ENCODE measurements around the gene GPC6.
A peak's percentile ranks its signal among the peaks of the same experiment; 100 is the strongest.
"Not testable (repeated sequence)": the region's sequence is repeated elsewhere in the genome, so short reads cannot be mapped to it uniquely, and the experiment has no call there.

The GPC6 gene

DNA sequence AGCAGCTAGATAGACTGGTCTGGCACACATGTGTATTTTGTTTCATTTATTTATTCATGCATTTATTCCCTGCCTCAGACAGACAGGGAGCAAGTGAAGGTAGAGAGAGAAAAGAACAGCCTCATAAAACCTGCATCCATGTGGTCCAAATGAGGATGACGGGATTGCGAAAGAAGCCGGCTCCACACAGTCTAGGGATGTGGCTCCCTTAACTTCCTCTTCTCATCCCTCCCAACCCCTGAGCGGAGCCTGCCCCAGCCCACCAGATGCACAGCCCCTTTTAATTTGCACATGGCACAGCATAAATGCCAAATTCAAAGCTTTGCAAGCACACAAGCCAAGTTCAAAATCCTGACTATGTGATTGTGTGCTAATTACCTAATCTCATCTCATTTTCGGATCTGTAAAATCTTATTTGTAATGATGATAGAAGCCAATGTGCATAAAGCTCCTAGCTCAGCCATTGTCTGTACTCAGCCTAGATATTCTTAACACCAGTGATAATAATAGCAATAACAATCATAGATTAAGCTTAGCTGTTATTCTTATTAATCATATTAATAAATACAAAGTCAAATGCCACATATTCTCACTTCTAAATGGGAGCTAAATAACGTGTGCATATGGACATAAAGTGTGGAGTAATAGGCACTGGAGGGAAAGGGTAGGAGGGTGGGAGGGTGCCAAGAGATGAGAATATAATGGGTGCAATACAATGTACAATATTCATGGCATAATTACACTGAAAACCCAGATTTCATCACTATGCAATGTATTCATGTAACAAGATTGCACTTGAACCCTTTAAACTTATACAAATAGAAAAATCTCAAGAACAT is 1096.5 kb downstream of the GPC6 start:
- peak; percentile 6 for DNase-seq

DNA sequence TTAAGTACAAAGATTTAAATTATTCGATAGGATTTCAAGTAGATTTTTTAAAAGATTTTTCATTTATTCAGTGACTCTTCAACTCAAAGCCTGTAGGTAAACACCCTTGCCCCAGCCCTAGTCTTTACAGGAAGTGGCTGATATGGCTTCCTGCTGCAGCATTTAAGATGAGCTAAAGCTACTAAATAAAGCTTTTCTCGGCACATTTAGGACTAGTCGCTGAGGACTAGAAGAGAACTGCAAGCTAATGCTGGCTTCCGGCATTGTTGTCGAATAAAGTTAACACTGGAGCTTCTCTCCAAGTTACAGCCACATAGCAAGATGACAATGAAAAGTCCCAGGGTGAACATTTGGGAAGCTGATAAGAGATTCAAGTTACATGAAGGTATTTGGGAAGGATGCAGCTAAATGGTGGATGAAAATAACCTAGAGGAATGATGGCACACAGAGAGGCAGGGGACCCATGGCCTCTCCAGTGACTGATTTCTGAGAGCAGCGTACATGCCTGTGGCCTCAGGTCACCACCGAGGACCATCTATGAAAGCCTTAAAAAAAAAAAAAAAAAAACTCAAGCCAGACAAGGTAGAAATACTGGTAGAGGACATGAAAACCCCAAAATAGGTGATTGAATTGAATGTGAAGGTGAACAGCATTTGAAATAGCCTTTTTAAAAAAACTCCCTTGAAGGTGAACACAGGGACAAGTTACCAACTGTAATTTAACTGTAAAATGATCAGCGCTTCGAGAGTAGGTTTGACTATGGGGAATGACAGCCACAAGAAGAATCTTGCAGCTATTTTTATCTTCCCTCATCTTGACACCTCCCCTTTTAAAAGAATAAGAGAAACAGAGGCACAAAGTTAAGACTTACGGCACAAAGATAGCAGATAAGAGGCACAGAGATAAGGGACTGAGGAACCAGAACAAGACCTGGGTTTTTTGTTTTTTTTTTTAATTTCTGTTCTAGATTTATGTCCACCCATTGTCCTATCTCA is 1097.5 kb downstream of the GPC6 start:
- DNase-seq, result no peak

DNA sequence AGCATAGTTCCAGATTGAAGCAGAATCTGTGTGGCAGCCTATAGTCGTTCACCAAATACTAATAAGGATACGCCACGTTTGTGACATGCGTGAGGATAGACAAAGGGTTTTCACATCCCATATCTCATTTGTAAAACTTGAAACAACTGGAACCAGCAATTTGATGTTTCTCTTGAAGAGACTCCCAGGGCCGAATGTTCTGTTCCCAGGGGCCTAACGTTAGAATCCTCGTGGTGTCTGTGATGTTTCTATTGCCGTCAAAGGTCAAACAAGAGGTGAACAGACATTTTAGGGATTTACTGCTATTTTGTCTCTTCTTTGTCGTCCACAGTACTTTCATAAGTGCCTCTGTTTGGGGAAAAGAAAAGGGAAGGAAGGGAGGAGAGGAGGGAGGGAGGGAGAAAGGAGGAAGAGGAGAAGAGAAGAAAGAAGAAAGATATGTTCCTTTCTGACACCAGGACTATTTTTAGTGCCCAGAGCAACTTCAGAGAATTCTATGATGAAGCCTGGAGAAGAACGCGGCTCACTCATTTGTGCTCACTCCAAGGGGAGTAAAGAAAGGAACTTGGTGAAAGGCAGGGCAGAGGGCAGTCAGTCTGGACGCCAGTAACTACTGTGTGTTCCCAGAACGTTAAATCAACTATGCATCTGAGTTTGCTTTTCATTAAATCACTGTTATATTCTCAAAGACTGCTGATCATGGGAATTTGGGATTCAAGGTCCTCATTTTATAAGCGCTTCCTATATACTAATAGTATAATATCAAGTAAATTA is 1098.3 kb downstream of the GPC6 start:
- DNase-seq, result no peak

DNA sequence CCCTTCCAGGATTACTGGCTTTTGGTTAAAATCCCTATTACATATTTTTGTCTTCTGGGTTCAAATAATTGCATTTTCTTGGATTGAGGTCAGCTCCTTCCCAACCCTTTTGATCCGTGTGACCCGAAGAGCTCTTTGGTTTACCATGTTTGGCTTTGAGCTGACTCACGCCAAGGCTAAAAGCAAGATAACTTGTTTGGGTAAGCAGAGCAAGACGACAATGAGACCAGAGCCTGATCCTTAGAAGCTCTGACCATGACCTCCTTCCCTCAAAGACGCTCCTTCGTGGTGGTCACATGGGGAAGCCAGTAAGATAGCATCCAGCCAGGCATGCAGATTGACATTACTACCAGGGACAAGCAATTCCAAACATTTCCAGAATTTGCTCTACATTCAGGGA is 1099.0 kb downstream of the GPC6 start:
- DNase-seq, result no peak

DNA sequence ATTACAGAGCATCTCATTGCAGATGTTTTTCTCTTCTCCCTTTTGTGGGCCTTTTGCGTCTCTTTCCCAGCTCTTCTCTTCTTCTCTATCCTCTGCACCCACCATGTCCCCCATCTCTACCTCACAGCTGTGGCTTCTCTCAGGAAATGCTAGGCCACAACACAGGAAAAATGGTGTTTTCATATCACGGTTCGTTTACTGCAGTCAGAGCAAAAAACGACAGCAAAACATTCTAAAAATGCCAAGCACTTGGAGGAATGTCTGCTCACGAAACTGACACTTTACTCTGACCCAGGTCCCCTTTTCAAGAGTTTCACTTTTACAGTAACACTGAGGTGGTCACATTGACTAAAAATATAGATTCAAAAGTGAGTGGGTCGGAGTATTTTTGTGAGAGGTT is 1100.7 kb downstream of the GPC6 start:
- DNase-seq, result no peak

DNA sequence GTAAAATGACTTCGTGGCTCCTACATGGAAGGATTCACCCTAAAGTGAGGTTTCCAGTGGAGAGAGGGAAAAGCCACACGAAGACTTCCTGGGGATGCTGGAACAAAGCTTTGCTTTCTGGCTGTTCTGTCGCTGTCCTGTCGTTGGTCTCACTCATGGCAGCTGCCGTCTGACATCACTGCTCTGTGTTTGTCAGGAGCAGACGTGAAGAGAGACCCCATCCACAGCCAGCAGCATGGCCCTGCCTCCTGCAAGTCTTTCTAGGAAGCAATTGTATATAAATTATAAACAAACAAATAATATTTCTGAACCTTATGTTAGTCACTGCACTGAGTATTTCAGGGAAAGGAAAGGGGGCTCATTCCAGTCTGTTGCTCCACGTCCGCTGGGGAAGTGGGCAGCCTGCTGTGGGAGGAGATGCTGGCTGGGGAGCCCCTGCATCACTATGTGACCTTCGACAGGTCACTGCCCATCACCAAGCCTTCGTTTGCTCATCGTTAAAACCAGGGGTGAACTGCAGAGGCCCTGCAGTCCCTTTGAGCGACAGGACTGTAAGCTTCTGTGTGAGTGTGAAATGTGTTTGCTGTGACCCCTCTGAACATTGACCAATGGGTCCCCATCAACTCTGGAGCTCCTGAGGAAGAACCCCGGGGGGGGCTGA is 1101.9 kb downstream of the GPC6 start:
- no peak for DNase-seq

DNA sequence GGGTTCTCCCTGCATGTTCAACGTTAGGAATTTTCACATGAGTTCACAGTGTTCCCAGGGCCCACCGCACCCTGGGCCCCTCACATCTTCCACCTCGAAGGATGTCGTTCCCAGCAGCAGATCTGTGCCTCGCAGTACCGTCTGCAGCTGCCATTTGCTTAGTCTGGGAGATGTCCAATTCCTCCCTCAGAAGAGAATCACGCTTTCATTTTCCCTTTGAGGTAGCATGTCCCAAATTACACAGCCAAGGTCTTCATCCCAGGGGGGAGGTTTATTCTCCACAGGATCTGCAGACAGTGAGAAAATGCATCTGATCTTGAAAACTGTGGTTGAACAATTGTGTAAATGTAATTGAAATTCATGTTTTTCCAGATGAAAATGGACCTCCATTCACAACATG is 1102.7 kb downstream of the GPC6 start:
- no peak for DNase-seq

DNA sequence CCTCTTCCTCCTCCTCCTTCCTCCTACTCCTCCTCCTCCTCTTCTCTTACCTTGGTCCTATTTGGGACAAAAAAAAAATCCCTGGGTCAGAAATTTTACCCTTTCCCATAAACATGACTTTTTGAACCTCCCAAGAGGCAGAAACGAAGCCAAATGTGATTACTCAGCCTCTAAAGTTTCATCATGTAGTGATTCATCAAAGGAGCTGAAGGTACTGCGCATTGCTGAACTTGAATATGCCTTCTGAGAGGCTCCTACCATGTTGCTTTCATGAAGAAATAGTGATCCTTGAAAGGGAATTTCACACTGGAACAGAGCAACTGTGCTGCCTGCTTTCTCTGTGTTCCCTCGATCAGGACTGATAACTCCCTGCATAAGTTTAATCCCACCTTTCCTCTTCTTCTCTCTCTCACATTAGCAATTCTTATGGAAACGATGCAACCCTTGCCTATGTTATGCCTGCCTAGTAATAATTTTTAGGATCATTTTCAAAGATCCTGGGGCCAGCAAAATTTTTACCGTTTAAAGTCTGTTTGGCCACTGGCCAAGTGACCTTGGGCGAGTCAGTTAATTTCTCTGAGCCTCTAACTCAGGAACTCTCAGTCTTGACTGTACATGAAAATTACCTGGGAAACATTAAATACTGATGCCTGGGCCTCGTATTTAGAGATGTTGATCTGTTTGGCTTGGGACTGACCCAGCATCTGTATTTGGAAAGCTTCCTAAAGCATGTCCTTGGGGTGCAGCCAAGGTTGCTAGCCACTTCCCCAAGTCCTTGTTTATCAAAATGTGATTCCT is 1103.3 kb downstream of the GPC6 start:
- no peak for DNase-seq

DNA sequence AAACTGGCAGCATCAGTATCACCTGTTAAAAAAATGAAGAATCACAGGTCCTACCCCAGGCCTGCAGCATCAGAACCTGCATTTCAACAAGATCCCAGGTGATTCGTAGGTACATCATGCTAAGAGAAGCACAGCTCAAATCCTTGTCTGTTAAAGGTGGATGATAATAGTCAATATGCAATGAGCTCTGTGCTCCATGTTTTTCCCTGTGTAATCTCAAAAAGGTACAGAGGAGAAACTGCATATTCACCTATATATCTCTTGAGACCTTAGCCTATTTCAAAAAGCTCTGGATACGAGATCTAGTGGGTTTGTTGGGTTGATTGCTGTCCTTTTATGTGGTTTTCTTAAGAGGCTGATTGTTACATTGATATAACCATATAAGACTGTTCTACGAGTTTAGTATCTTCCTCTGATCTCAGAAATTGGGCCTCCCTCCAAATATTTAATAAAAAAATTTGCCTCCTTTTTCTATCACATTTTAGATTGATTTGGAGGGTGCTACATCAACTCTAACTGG is 1104.0 kb downstream of the GPC6 start:
- no peak for DNase-seq

DNA sequence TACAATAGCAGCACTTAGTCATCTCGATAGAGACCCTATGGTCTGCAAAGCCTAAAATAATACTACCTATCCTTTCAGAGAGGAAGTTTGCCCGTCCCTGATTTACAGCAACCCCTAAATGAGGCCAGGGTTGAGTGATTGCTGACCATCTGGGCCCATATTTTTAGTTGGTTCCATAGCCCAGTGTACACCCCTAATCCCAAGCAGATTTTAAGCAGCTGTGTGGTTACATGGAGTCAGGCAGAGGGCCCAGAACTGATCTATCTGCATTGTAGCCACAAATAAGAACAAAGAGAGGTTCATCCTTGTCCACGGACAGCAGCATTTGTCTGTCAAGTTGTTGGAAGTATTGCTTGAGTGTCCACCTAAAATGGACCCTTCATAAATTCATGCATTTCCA is 1104.7 kb downstream of the GPC6 start:
- DNase-seq, result no peak

DNA sequence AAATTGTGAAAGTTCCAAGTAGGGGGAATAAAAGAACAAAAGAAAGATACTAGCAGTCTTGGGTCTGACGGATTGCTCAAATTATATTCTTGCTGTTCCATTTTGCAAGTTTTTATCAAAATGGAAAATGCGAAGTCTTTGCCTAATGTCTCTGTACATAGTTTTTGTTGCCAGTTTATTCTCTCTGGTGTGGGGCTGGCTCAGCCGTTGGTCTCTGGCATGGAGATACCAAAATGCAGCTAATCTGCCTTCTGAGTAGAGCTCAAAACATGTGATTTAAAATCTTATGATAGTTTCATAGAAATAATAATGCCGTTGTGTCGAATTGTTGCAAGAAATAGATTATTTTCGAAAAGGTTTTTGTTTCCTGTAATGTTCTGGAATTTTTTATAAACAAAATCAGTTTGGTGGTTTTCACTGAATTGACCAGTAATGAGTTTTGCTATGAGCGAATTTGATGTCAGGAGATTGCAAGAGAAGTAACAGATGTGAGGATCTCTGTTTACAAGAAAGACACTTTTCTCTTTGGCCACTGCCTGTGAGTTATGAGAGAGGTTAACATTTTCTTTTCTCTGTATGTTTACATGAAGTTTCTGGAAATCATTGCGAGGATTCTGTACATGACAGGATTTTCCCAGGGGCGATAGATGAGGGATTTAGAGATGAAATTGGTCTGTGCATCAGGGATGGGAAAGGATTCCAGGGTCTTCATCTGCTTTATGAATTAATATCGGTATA is 1105.9 kb downstream of the GPC6 start:
- no peak for DNase-seq

DNA sequence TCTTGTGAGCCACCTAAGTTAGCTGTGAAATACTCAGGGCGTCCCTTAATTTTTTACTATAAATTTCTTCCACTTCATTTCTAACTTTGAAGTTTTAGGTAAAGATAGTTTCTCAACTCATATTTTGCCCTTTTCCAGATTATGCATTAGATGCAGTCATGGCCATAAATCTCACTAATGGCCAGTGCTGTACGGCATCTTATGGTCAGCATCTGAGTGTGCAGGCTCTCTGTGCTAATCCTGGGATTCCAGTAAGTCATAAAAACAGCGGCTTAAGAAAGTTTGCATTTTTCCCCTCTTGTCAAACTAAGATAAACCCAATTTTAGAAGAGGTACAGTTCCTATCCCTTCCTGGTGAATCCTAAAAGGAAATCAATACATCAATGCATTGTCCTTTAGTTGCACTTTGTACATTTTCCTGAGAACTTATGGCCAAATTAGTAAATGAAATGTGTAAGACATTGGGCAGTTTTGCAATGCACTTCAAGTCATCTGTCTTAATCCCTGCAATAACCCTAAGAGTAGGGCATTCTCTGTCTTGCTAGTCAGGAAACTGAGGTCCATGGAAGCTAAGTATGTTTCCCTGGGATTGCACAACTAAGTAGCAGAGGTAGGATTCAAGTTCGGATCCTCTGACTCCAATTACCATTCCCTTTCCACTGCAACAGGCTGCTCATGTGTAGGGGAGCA is 1106.7 kb downstream of the GPC6 start:
- DNase-seq, result no peak

DNA sequence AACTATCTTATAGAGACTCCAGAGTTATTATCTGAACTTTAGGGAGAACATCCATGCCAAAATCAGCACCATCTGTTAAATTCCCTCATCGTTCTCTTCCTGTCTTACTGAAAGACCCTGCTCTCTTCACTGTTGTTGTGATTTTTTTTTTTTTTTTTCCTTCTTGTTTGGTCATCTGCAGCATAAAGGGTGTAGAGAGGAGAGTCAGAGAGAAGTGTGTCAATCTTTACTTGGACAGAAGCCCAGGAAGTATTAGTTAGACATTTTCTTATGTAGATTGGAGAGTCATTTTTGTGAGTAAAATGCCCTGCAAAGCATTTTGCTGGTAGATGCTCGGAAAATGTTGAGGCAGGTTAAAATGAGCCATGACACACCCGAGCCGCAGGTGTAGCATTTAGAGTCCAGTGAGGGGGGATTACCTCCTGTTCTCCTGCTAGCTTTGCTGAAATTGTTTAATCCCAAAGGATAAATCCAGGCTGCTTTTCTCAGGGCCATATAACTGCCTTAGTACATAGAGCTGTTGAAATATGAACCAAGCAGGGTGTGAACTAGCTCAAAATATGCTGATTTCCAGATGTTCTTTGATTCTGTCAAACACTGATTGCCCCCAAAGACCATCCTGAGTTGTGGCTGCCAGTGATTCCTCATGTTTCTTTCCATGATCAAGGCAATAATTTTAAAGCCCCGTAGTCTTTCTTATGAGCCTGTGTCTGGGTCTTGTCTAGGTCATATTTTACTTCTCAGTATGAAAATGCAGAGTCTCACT is 1109.3 kb downstream of the GPC6 start:
- peak; percentile 26 for DNase-seq

DNA sequence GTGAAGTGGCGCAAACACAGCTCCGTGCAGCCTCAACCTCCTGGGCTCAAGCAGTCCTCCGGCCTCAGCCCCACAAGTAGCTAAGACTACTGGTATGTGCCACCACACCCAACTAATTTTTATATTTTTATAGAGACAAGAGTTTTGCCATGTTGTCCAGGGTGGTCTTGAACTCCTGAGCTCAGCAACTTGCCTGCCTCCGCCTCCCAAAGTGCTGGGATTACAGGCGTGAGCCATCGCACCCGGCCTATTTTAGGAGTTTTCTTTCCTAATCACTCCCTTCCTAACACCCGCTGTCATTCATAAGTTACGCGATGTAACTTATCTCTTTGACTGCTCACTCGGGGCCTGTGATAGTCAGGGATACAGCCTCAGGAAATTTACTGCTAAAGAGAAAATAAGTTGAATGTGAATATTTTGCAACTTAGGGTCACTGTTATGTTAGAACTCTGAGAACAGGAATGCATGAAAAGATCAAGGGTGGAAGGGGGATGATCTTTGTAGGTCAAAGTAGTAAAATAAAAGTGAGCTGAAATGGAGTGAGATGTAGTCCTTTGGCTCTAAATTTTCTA is 1112.6 kb downstream of the GPC6 start:
- DNase-seq, result no peak

DNA sequence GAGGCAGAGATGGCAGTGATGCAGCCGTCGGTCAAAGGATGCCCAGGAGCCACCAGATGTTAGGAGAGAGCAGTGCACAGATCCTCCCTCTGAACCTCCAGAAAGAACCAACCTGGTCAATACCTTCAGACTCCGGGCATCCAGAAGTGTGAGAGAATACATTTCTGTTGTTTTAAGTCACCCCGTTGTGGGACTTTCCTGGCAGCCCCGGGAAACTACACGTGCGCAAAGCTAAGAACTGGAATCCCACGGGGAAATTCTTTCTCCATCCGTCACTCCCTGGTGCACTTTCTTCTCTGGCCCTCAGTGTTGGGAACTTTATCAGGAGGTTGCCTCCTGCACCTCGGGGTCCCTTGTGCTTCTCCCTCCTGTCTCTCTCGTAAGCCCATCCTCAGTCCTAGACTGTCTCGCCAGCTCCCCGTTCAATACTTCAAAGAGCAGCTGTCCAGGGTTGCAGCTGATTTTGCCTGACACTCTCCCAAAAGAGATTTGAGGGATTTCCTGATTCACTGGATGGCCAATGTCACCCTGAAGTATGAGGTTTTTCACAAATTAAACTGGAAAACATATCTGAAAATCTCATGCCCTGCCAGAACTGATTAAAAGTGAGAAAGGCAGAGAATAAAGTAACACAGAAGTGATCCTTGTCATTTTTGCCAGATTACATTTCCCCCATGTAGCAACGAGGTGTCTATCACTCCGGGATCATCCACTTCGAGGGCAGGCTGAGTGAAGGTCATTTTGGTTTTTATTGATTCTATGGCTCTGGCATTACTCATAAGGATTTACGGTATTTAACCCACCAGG is 1116.0 kb downstream of the GPC6 start:
- no peak for DNase-seq

DNA sequence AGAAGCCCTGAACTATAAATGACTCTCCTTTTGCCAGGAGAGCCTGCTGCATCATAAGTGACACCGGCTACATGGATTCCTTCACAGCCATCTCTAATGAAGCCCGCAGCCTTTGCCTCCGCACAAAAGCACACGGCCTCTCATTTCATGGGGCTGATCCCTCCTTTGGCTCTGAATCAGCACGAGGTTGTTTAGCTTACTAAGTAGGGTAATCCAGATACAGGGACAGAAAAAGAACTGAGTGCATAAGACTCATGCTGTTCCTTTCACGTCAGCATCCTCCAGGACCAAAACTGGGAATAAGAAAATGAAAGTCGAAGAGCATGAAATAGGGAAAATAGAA is 1116.6 kb downstream of the GPC6 start:
- no peak for DNase-seq

DNA sequence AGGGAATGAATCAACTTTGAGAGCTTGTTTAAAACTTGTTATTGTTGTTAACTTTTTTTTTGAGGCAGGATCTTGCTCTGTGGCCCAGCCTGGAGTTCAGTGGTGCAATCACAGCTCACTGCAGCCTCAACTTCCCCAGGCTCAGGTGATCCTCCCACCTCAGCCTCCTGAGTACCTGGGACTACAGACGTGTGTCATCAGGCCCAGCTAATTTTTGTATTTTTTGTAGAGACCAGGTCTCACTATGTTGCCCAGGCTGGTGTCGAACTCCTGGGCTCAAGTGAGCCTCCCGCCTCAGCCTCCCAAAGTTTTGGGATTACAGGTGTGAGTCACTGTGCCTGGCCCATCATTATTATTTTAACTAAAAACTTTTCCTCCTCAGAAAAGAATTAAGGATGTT is 1117.1 kb downstream of the GPC6 start:
- DNase-seq, result not testable (repeated sequence)
